Stimulated activated CD4-positive, alpha-beta T cell treated with anti-CD3 and anti-CD28 coated beads, Interleukin-15, amount 100 ng/mL, for 1 hour (primary cell): ENCODE results near the gene SFXN2.
"Not testable (repeated sequence)": the region's sequence is repeated elsewhere in the genome, so short reads cannot be mapped to it uniquely, and the experiment has no call there.

Source experiments
- DNase-seq, 2 donors: peaks; one replicate each; pipeline ENCODE4 v3.0.0-alpha.2; 2020; ENCODE audit warnings: low read depth in 1 of 2, low spot score in 1 of 2

Gene SFXN2

GRCh38 chr10:102752934-102753664 is 38.7 kb downstream of the SFXN2 start:
- DNase-seq = no peak

DNA sequence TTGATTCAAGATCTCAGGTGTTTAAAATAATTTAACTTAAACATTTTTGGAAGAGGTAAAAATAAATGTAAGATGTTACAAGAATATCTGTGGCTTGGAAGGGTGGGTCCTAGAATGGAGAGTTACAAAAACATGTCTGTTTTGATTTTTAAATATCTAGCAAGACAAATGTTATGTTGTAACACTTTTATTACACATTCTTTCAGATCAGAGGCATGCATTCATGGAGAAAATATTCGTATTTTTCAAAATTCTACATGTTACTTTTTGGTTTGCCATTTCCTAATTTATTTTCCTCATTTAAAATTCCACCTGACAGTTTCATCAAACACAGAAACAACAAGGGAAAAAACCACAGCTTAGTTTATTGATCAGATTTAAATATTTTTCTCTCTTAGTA is 39.3 kb downstream of the SFXN2 start:
- no peak for DNase-seq

GRCh38 chr10:102757323-102757722 is 42.9 kb downstream of the SFXN2 start:
- DNase-seq = no peak

GRCh38 chr10:102758240-102758932 is 44.0 kb downstream of the SFXN2 start:
- DNase-seq = no peak

DNA sequence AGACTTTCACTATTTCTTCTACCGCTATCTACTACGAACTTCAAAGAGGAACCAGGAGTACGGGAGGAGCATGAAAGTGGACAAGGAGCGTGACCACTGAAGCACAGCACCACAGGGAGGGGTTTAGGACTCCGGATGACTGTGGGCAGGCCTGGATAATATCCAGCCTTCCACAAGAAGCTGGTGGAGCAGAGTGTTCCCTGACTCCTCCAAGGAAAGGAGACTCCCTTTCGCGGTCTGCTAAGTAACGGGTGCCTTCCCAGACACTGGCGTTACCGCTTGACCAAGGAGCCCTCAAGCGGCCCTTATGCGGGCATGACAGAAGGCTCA is 44.5 kb downstream of the SFXN2 start:
- DNase-seq = not testable (repeated sequence)

- DNase-seq = no peak
Measured at GRCh38 chr10:102759497-102760210, 45.2 kb downstream of the SFXN2 start.

DNA sequence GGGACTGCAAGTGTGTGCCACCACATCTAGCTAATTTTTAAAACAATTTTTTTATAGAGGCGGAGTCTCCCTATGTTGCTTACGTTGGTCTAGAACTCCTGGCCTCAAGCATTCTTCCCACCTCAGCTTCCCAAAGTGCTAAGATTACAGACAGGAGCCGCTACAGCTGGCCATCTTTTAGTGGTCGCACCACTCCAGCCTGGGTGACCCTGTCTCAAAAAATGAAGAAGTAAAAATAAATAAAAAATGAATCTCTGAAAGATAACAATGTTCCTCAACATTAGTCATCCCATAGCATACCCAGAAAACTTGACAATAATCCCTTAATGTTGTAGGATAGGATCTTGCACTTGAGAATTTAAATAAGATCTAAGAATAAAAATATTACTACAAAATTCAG is 47.5 kb downstream of the SFXN2 start:
- no peak for DNase-seq

- no peak for DNase-seq
Measured at GRCh38 chr10:102762401-102763015, 48.1 kb downstream of the SFXN2 start.

DNA sequence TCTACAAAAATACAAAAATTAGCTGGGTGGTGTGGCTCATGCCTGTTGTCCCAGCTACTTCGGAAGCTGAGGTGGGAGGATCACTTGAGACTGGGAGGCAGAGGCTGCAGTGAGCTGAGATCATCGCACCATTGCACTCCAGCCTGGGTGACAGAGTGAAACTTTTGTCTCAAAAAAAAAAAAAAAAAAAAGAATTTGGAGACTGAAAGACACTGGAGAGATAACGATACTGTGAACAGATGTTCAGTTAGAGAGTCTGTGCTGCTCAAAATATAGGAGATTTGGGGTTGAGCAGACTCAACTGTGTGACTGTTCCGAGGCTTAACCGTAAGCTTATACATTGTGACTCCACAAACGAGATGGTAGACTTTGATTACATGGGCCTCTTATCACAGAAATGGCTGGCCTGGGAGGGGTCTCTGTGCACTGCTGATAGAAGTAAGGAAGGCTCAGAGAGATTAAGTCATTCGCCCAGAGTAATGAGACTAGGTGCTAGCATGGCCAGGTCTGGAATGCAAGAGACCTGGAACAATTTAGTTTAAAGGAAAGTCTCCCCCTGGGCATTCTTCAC is 48.7 kb downstream of the SFXN2 start:
- no peak for DNase-seq

DNA sequence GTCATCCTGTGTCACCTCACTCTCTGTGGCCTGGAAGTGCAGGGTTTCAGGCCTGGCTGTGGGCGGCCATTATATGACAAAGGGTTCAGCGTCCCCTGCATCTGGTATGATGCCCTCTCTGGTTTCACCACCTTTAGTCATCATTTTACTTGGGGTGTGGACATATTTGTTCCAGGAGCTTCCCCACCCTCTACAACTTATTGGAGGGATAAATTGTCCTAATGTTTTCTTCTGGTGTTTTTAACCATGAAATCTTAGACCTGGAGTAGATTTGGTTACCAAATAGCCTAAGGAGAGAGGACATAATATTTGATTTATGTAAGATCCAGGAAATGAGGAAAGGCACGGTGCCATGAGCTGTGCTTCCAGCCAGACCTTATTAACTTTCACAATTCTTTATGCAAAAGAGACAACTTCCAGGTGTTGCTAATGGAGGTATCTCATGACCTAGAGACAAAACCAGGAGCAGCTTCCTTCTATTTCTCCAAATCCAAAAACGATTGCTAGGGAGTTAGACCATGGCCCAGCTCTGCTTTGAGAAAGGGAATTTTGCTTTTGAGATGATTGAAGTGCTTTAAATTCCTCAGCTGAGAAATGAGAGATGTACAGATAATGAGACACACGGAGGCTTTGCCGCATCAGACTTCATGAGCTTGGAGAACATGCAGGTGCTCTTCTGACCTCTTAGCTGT is 50.2 kb downstream of the SFXN2 start:
- DNase-seq = no peak

- DNase-seq = no peak
Measured at GRCh38 chr10:102765336-102765735, 50.9 kb downstream of the SFXN2 start.

GRCh38 chr10:102767428-102768160 is 53.2 kb downstream of the SFXN2 start:
- no peak for DNase-seq

GRCh38 chr10:102769375-102770107 is 55.1 kb downstream of the SFXN2 start:
- DNase-seq = no peak

DNA sequence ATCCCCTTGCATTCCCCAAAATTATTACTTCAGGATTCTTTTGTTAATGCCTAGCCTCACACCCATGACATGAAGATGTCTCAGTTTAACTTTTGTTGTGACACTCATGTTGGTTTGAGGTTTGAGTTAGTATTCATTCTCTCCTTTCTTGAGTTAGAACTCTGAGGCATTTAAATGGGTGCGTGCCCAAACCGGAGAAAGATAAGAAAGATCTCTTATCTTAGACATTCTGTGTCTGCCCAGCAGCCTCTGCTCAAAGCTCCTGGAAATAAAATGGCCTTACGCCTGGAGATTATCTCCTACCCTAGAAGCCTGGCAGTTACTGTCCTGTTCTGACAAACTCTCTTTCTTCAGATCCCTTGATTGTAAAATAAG is 55.7 kb downstream of the SFXN2 start:
- no peak for DNase-seq

DNA sequence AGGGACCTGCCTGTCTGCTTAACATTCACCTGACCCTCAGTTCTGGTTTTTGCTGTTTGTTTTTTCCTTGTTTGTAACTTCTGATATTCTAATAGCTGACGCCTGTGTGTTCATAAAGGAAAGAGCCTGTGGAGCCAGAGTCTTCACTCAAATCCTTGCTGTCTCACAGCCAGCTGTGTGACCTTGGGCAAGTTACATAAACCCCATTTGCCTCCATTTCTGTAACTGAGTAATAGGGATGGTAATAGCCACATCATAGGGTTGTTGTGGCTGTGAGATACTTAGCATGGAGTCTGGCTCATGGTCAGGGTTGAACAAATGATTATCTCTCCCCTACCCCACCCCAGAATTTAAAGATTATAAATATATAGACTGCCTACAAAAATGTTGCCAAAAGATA is 56.4 kb downstream of the SFXN2 start:
- DNase-seq = no peak

GRCh38 chr10:102773320-102773719 is 58.9 kb downstream of the SFXN2 start:
- DNase-seq = no peak

GRCh38 chr10:102773986-102774385 is 59.5 kb downstream of the SFXN2 start:
- DNase-seq = no peak

- DNase-seq = no peak
Measured at GRCh38 chr10:102775201-102775934, 60.9 kb downstream of the SFXN2 start.
